Neural progenitor cell (in vitro differentiated cells): Measurements from ENCODE around the gene ZCCHC8. TPM values are rescaled to one million over a fixed set of nuclear protein-coding genes. Genes with fewer than 3 reads are reported as not detected.
"Not testable (repeated sequence)": the region's sequence is repeated elsewhere in the genome, so short reads cannot be mapped to it uniquely, and the experiment has no call there.

Source experiments
- DNase-seq: peaks from one replicate; pipeline ENCODE4 v3.0.0-alpha.2; 2016; ENCODE audit warnings: low spot score
- H2AFZ ChIP-seq: fragments of 200-600 bp; sonication (generic); replicated peaks from 2 replicates; pipeline ENCODE4 v1.6.1; 2016; ENCODE audit warnings: antibody characterized with exemption
- H3F3A ChIP-seq: fragments of 200-600 bp; sonication (generic); 2 replicates; pipeline ENCODE4 v1.6.1; 2016; ENCODE audit warnings: antibody characterized with exemption, low read depth
- H3K27ac ChIP-seq: fragments of 200-600 bp; sonication (generic); 2 replicates; pipeline ENCODE4 v1.5.1; 2016; ENCODE audit warnings: mild to moderate bottlenecking
- H3K27me3 ChIP-seq: fragments of 200-600 bp; sonication (generic); 2 replicates; pipeline ENCODE4 v1.6.1; 2016; ENCODE audit warnings: mild to moderate bottlenecking, moderate library complexity
- H3K36me3 ChIP-seq: fragments of 200-600 bp; sonication (generic); 2 replicates; pipeline ENCODE4 v1.5.1; 2016
- H3K4me1 ChIP-seq: fragments of 200-600 bp; sonication (generic); 2 replicates; pipeline ENCODE4 v1.6.1; 2016; ENCODE audit warnings: mixed run types
- H3K4me2 ChIP-seq: fragments of 200-600 bp; sonication (generic); 2 replicates; pipeline ENCODE4 v1.6.1; 2016
- H3K4me3 ChIP-seq: fragments of 200-600 bp; sonication (generic); 2 replicates; pipeline ENCODE4 v1.5.1; 2016
- H3K79me2 ChIP-seq: fragments of 200-600 bp; sonication (generic); 2 replicates; pipeline ENCODE4 v1.6.1; 2016; ENCODE audit warnings: low read depth
- H3K9ac ChIP-seq: fragments of 200-600 bp; sonication (generic); 2 replicates; pipeline ENCODE4 v1.6.1; 2016
- H3K9me3 ChIP-seq: fragments of 200-600 bp; sonication (generic); 2 replicates; pipeline ENCODE4 v1.5.1; 2016; ENCODE audit warnings: low read depth
- H4K20me1 ChIP-seq: fragments of 200-600 bp; sonication (generic); 2 replicates; pipeline ENCODE4 v1.6.1; 2016; ENCODE audit warnings: low read depth
- H3K27ac Mint-ChIP-seq: 3 replicates; pipeline ENCODE4 v1.8.0; 2021; ENCODE audit warnings: mixed read lengths
- H3K27me3 Mint-ChIP-seq: 2 replicates; pipeline ENCODE4 v1.8.0; 2022; ENCODE audit warnings: low read depth, mild to moderate bottlenecking, inconsistent platforms, moderate library complexity, mixed read lengths; ENCODE audit not compliant: insufficient read depth
- H3K36me3 Mint-ChIP-seq: 3 replicates; pipeline ENCODE4 v1.8.0; 2021; ENCODE audit warnings: mixed read lengths
- H3K4me1 Mint-ChIP-seq: 3 replicates; pipeline ENCODE4 v1.8.0; 2021; ENCODE audit warnings: mixed read lengths
- H3K4me3 Mint-ChIP-seq: 3 replicates; pipeline ENCODE4 v1.8.0; 2021; ENCODE audit warnings: mild to moderate bottlenecking, moderate library complexity, mixed read lengths
- H3K9me3 Mint-ChIP-seq: 3 replicates; pipeline ENCODE4 v1.8.0; 2020; ENCODE audit warnings: mixed read lengths
- EZH2 ChIP-seq: fragments of 200-600 bp; sonication (generic); IDR thresholded peaks from 2 replicates; pipeline ENCODE4 v1.6.1; 2017; ENCODE audit warnings: antibody characterized with exemption, mild to moderate bottlenecking, moderate library complexity
- EZH2phosphoT487 ChIP-seq: fragments of 200-600 bp; sonication (generic); IDR thresholded peaks from 2 replicates; pipeline ENCODE4 v1.6.1; 2017; ENCODE audit warnings: antibody characterized with exemption
- total RNA-seq: library from RNA; depleted of rRNA; stranded (reverse); fragments of >200 nt; gene quantifications from 2 replicates; pipeline ENCODE4 v1.2.3, GENCODE V29; 2015; ENCODE audit warnings: low replicate concordance
- TF ChIP-seq, protein P1 (sequence below): fragments of 200-600 bp; sonication (generic); IDR thresholded peaks from 2 replicates; pipeline ENCODE4 v1.5.1; 2017; ENCODE audit warnings: antibody characterized with exemption, mild to moderate bottlenecking

The ZCCHC8 gene
- total RNA-seq, 1 donor from 2014 or later: 49.1 TPM

DNA sequence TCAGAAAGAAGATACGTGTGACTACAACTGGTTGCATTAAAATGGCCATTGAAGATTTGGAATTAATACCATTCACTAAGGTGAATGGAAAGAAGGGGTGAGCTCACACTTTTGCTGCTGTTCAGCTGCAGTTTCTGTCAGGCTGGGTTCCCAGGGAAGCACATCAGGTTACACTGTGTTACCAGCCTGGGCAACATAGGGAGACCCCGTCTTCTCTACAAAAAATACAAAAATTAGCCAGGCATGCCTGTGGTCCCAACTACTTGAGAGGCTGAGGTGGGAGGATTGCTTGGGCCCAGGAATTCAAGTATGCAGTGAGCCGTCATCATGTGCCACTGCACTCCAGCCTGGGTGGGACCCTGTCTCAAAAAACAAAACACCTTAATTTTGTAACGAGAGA lies 12.9 kb upstream of the ZCCHC8 start:
- Mint-ChIP-seq H3K4me3 (no peak overlapping the region), H3K4me1 (no peaks in the 10 kb centered on the region), H3K36me3 (peaks cover 48% of the 10 kb centered on the region), H3K27me3 (peaks cover 6% of the 10 kb centered on the region), H3K27ac (no peak overlapping the region), H3K9me3 (no peaks in the 10 kb centered on the region)
- Histone ChIP-seq H3K4me2 (no peak overlapping the region), H4K20me1 (peaks cover 74% of the 10 kb centered on the region), H3K4me3 (no peak overlapping the region), H3K27ac (no peak overlapping the region), H3F3A (peaks cover 83% of the 10 kb centered on the region), H3K79me2 (peaks cover 99% of the 10 kb centered on the region), H3K27me3 (no peaks in the 10 kb centered on the region), H3K4me1 (no peaks in the 10 kb centered on the region), H2AFZ (no peak overlapping the region), H3K36me3 (peaks cover 74% of the 10 kb centered on the region), H3K9me3 (no peaks in the 10 kb centered on the region), H3K9ac (no peak overlapping the region)
- DNase-seq: no peak
- TF ChIP-seq EZH2: no peak

DNA sequence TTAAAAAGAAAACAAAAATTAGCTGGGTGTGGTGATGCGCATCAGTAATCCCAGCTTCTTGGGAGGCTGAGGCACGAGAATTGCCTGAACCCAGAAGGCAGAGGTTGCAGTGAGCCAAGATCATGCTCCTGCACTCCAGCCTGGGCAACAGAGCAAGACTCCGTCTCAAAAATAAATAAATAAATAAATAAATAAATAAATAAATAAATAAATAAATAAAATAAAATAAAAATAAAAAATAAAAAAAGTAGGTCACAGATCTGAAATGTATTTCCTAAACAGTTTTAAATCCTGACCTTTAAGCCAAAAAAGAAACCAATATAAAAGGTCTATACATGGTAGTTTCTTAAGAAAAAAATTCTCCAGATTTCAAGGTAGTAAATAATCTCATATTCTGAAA lies 12.3 kb upstream of the ZCCHC8 start:
- not testable (repeated sequence) for H2AFZ ChIP-seq, H3K27me3 Mint-ChIP-seq, H3K4me3 ChIP-seq, H3K9me3 ChIP-seq, H3K4me1 Mint-ChIP-seq, H3K27ac Mint-ChIP-seq, DNase-seq, H3K27ac ChIP-seq, H3K9me3 Mint-ChIP-seq, H3K4me1 ChIP-seq, H3K4me3 Mint-ChIP-seq, H3K27me3 ChIP-seq, H3K4me2 ChIP-seq, H3K9ac ChIP-seq
- peaks cover 99% of the 10 kb centered on the region for H3K79me2 ChIP-seq
- H3K36me3 Mint-ChIP-seq: peaks cover 49% of the 10 kb centered on the region
- peaks cover 67% of the 10 kb centered on the region for H4K20me1 ChIP-seq
- H3F3A ChIP-seq: peaks cover 84% of the 10 kb centered on the region
- peaks cover 76% of the 10 kb centered on the region for H3K36me3 ChIP-seq

DNA sequence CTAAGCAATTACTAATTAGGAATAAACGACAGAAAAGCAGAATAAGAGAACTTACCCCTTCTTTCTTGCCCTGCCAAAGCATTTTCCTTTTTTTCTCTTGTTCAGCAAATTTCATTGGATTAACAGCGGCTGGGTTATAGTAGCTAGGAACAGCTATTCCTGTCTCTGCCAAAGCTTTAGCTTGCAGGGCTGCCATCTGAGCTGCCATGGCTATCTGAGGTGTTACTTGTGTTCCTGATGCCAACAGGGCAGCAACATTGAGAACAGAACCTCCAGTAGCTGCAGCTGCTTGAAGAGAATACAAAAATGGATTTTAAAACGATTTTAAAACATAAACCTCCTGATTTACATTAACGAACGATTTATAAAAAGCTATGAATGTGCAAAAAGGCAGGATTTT lies 7.4 kb upstream of the ZCCHC8 start:
- peaks cover 62% of the 10 kb centered on the region for H3K79me2 ChIP-seq
- H3K27ac ChIP-seq: no peak overlapping the region
- H3F3A ChIP-seq: peaks cover 87% of the 10 kb centered on the region
- DNase-seq: no peak
- H3K9ac ChIP-seq: no peak overlapping the region
- H3K36me3 ChIP-seq: peaks cover 53% of the 10 kb centered on the region
- Mint-ChIP-seq H3K4me1 (no peaks in the 10 kb centered on the region), H3K27me3 (peaks cover 4% of the 10 kb centered on the region), H3K9me3 (no peaks in the 10 kb centered on the region), H3K4me3 (no peak overlapping the region), H3K27ac (no peak overlapping the region), H3K36me3 (peaks cover 41% of the 10 kb centered on the region)
- no peaks in the 10 kb centered on the region for H3K4me1 ChIP-seq
- H3K9me3 ChIP-seq: no peaks in the 10 kb centered on the region
- H3K4me3 ChIP-seq: no peak overlapping the region
- H3K27me3 ChIP-seq: no peaks in the 10 kb centered on the region
- TF ChIP-seq EZH2phosphoT487: no peak
- TF ChIP-seq EZH2: no peak
- TF ChIP-seq, protein P1, sequence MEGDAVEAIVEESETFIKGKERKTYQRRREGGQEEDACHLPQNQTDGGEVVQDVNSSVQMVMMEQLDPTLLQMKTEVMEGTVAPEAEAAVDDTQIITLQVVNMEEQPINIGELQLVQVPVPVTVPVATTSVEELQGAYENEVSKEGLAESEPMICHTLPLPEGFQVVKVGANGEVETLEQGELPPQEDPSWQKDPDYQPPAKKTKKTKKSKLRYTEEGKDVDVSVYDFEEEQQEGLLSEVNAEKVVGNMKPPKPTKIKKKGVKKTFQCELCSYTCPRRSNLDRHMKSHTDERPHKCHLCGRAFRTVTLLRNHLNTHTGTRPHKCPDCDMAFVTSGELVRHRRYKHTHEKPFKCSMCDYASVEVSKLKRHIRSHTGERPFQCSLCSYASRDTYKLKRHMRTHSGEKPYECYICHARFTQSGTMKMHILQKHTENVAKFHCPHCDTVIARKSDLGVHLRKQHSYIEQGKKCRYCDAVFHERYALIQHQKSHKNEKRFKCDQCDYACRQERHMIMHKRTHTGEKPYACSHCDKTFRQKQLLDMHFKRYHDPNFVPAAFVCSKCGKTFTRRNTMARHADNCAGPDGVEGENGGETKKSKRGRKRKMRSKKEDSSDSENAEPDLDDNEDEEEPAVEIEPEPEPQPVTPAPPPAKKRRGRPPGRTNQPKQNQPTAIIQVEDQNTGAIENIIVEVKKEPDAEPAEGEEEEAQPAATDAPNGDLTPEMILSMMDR: no peak
- H4K20me1 ChIP-seq: peaks cover 33% of the 10 kb centered on the region
- H3K4me2 ChIP-seq: no peak overlapping the region
- H2AFZ ChIP-seq: no peak overlapping the region

DNA sequence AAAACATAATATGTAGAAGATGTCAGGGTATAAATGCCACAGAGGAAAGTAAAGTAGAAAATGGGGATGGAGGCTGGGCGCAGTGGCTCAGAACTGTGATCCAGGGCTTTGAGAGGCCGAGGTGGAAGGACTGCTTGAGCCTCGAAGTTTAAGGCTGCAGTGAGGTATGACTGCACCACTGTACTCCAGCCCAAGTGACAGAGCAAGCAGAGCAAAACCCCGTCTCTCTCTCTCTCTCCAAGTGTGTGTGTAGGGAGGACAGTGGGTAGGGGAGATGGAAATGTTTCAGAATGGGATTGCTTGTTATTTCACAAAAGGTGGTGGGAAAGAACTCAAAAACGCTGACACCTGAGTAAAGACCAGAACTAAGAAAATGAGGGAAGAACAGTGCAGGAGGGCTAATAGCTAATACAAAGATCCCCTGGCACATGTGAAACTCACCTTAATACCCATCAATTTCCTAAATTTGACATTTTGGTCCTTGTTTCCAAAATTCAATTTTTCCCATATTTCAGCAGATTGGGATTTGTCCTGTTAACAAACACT lies 5.7 kb upstream of the ZCCHC8 start:
- Mint-ChIP-seq H3K36me3 (peaks cover 41% of the 10 kb centered on the region), H3K27ac (no peak overlapping the region), H3K27me3 (peaks cover 4% of the 10 kb centered on the region), H3K4me3 (no peak overlapping the region), H3K4me1 (peaks cover 4% of the 10 kb centered on the region), H3K9me3 (no peaks in the 10 kb centered on the region)
- peaks cover 1% of the 10 kb centered on the region for H3K4me1 ChIP-seq
- no peak for DNase-seq
- TF ChIP-seq EZH2phosphoT487 (no peak), EZH2 (no peak)
- TF ChIP-seq, protein P1: no peak
- H3K9me3 ChIP-seq: no peaks in the 10 kb centered on the region
- peaks cover 42% of the 10 kb centered on the region for H3K36me3 ChIP-seq
- H3K9ac ChIP-seq: no peak overlapping the region
- peaks cover 46% of the 10 kb centered on the region for H3K79me2 ChIP-seq
- H3K4me3 ChIP-seq: no peak overlapping the region
- no peak overlapping the region for H2AFZ ChIP-seq
- no peaks in the 10 kb centered on the region for H3K27me3 ChIP-seq
- H3K27ac ChIP-seq: no peak overlapping the region
- peaks cover 91% of the 10 kb centered on the region for H3F3A ChIP-seq
- H4K20me1 ChIP-seq: peaks cover 19% of the 10 kb centered on the region
- H3K4me2 ChIP-seq: no peak overlapping the region
